Non-pigmented ciliary epithelial cell (primary cell): ENCODE data around the gene TLE2.

Experiments used
- DNase-seq: peaks from one replicate; pipeline ENCODE4 v3.0.0-alpha.2; 2010; ENCODE audit warnings: low read depth

Gene TLE2

GRCh38 chr19:3036119-3036976 lies 7.3 kb upstream of the TLE2 start:
- DNase-seq = peak; percentile 45

DNA sequence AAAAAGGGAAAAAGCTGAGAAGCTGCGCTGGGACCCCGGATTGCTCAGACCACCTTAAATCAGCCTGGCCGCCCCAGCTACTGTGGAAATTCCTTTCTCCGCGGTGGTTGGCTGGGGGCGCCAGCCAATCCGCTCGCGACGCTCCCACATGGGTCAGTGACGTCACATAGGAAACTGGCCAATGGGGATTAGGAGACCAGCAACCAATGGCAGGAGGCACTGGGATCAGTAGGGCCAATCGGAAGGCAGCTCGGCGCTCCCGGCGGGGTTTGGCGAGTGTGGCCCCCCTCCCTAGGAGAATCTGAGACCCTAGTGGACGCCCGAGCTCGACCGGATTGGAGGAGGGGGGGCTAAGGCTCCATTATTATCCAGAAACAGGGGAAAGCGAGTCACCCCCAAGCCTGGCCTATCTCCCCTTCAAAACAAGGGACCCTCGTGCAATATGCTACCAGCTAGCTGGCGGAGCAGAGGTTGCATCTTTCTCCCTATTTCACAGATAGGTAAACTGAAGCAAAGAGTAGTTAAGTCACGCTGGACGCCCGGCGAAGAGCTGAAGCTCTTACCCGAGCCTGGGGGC lies 6.5 kb upstream of the TLE2 start:
- peak; percentile 99 for DNase-seq

- DNase-seq = no peak
Measured at GRCh38 chr19:3034656-3035541, 5.8 kb upstream of the TLE2 start.

GRCh38 chr19:3034406-3034655 lies 5.3 kb upstream of the TLE2 start:
- no peak for DNase-seq

GRCh38 chr19:3033595-3034405 lies 4.7 kb upstream of the TLE2 start:
- DNase-seq = no peak

GRCh38 chr19:3031607-3031867 lies 2.5 kb upstream of the TLE2 start:
- DNase-seq = no peak

DNA sequence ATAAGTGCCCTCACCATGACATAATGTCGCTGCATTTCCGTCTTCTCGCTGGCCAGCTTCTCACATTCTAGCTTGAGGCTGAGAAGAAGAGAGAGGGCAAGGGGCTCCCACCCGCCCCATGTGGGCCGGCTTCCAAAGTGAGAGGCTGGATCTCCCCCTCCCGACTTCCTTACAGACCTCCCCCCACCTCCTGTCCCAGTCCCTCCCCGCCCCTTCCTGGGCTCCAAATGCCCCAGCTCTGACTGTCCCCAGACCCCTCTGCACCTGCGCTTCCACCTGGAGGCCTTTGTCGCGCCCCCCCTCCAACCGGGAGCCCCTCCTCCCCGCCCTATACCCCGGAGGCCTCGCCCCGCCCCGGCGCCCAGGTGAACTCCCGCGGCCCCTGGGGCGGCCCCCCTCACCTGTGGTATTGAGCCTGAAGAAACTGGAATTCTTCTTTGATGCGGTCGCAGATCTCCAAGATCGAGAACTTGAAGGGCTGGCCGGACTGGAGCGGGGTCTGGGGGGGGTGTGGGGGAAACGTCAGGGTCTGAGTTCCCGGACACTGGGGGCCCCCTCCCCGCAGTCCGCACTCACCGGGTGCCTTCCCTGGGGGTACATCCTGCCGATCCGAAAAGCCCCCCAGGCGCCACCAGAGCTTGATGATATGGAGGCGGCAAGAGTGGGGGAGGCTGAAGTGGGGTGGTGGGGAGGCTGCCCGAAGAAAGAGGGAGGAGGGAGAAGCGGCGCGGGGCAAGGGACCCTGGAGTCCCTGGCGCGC lies 595 bp downstream of the TLE2 start:
- no peak for DNase-seq

- no peak for DNase-seq
Measured at GRCh38 chr19:3027981-3028304, 1.1 kb downstream of the TLE2 start.

GRCh38 chr19:3027292-3027691 lies 1.8 kb downstream of the TLE2 start:
- DNase-seq = no peak

GRCh38 chr19:3026768-3027167 lies 2.3 kb downstream of the TLE2 start:
- DNase-seq = no peak

DNA sequence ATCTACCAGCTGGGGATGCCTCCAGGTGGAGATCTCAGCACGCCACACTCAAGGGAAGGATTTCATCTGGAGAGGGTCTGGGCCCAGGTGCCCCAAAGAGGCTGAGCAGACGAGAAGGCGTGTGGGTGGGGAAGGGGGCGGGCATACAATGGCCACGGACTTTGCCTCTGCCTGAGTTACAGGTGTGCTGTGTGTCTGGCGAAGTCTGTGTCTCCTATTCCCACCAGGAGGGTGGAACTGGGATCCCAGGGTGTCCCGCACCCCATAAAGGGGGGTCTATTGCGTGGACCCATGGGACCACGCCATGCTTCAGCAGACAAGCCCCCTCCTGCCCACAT lies 3.6 kb downstream of the TLE2 start:
- no peak for DNase-seq

DNA sequence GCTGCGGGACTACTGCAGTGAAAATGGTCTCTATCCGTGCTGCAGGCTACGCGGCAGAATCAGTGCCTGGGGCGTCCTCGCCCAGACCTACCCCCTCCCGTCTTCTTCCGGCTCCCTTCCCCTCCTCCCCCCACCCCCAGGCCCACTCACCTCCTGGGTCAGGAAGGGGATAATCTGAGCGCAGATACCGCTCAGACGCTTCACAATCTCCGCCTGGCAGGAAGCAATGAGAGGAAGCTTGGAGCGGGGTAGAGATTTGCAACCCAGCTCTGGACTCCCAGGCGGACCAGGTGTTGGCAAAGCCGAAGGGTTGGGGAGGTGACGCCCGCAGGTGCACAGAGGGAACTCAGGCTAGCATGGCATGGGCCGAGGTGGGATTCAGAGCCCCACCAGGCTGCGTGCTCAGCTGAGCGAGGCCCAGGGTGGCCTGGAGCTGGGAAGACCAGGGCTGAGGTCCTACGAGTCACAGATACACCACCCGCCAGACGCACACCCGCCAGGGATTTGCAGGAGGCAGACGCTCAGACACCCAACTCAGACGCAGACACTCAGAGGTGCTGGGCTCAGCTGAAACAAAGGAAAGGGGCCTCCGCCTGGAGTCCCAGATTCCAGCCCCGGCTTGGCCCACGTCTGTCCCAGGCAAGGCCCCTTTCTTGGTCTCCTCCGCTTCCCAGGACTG lies 4.1 kb downstream of the TLE2 start:
- no peak for DNase-seq

DNA sequence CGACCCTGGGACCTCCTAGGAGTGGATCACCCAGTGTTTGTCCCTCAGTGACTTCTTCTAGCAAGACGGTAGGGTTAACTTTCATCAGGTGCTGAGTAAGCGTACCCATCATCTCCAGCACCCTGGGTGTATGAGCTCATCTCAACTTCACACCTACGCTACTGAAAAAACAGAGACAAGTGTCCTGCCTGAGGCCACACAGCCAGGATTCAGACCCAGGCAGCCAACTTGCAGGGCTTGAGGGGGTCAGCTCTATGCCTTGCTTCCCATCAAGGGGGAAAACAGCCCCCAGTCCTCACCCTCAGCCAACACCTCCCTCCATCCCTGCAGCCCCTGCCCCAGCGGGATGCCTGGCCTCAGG lies 4.6 kb downstream of the TLE2 start:
- no peak for DNase-seq

- DNase-seq = no peak
Measured at GRCh38 chr19:3020321-3020960, 8.6 kb downstream of the TLE2 start.

DNA sequence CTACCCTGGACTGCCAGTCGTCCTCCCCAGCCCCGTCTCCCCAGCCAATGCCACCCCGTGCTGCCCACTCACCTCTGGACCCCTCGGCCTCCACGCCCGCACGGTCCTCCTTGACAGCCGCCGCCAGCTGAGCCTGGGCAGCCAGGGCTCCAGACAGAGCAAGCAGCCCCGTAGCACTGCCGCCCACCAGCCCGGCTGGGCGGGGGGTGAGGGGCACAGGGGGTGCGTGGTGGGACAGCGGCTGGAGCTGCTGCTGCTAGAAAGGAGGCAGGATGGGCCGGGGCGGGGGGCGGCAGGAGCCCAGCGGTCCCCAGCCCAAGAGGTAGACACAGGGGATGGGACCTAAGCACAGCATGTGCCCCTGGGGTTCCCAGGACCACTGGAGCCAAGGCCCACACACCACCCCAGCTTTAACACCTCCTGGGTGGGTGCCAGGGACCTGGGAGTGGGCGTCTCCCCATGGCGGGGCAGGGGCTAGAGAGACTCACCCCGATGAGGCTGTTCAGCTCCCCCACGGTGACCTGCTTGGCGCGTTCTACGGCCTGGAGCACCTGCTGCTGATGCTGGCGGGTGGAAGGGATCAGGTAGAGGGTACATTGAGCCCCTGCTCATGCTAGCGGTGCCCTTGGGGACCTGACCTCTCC lies 9.7 kb downstream of the TLE2 start:
- no peak for DNase-seq

- DNase-seq = no peak
Measured at GRCh38 chr19:3017923-3018322, 11.2 kb downstream of the TLE2 start.

DNA sequence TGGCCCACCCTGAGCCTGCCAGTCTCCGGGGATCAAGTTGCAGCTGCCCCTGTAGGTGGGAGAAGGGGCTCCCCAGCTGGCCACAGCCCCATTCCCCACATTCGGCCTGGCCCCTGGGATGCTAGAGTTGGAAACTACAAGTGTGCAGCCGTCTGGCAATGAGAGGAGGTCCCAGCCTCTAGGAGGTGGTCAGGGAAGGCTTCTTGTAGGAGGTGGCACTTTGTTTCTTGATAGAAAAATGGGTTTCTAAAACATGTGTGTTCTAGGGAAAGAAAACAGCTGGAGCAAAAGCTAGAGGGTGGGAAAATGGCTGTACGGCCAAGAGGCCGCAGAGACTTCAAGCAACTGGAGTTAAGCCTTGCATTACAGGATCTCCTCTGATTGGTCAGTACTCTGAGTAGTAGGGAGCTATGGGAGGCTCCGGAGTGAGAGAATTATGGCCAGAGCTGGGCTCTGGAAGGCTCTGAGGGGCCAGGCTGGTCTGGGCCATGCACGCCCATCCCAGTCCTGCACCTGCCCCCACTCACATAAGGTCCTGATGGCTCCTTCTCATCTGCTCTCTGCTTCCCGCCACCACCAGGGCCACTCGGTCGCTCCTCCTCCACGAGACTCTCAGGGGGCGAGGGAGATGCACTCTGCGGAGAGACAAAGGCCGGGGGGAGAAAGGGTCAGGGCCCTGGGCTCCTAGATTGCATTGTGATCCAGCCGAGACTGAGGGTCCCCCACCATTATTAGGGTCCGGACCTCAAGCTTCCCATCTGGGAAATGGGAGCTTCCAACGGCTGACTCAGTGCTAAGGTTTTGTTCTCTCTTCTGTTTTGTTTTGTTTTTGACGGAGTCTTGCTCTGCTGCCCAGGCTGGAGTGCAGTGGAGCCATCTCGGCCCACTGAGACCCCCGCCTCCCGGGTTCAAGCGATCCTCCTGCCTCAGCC lies 13.7 kb downstream of the TLE2 start:
- DNase-seq = no peak

- DNase-seq = no peak
Measured at GRCh38 chr19:3014135-3014534, 14.9 kb downstream of the TLE2 start.

- DNase-seq = no peak
Measured at GRCh38 chr19:3013263-3013725, 15.8 kb downstream of the TLE2 start.
